Neural crest cell (in vitro differentiated cells): ENCODE data around the gene DIP2B. TPM values are rescaled to one million over a fixed set of nuclear protein-coding genes. Genes with fewer than 3 reads are reported as not detected.

Experiments used
- DNase-seq: peaks from one replicate; pipeline ENCODE4 v3.0.0; 2021; ENCODE audit warnings: low read depth, mixed read lengths, low spot score
- H3K27ac Mint-ChIP-seq: one replicate; pipeline ENCODE4 v1.8.0; 2021; ENCODE audit warnings: mild to moderate bottlenecking, mixed read lengths; ENCODE audit not compliant: unreplicated experiment
- H3K27me3 Mint-ChIP-seq: 2 replicates; pipeline ENCODE4 v1.8.0; 2021; ENCODE audit warnings: low read depth, mild to moderate bottlenecking, mixed read lengths
- H3K36me3 Mint-ChIP-seq: 2 replicates; pipeline ENCODE4 v1.8.0; 2021; ENCODE audit warnings: low read depth, mild to moderate bottlenecking, mixed read lengths
- H3K4me1 Mint-ChIP-seq: 2 replicates; pipeline ENCODE4 v1.8.0; 2021; ENCODE audit warnings: mixed read lengths
- H3K4me3 Mint-ChIP-seq: one replicate; pipeline ENCODE4 v1.8.0; 2021; ENCODE audit warnings: mild to moderate bottlenecking, mixed read lengths
- H3K9me3 Mint-ChIP-seq: 2 replicates; pipeline ENCODE4 v1.8.0; 2021; ENCODE audit warnings: mixed read lengths
- CTCF ChIP-seq: fragments of 200-600 bp; sonication (generic); conservative IDR thresholded peaks from 2 replicates; pipeline ENCODE4 v1.5.0; 2021; ENCODE audit warnings: antibody characterized with exemption, mild to moderate bottlenecking
- total RNA-seq: library from RNA; stranded (reverse); gene quantifications from 2 replicates; pipeline ENCODE4 v1.2.1, GENCODE V29; 2021

The DIP2B gene
- total RNA-seq, 1 donor from 2014 or later: 39.4 TPM

GRCh38 chr12:50507930-50508329, 3.1 kb downstream of the DIP2B start:
- DNase-seq: no peak
- Mint-ChIP-seq H3K27ac (no peak overlapping the region), H3K4me1 (peaks cover 49% of the 10 kb centered on the region), H3K27me3 (peaks cover 2% of the 10 kb centered on the region), H3K4me3 (peak overlapping the region; percentile 98), H3K9me3 (no peaks in the 10 kb centered on the region), H3K36me3 (peaks cover 3% of the 10 kb centered on the region)
- TF ChIP-seq CTCF: no peak

GRCh38 chr12:50508414-50508813, 3.6 kb downstream of the DIP2B start:
- Mint-ChIP-seq H3K4me1 (peaks cover 49% of the 10 kb centered on the region), H3K9me3 (no peaks in the 10 kb centered on the region), H3K27ac (no peak overlapping the region), H3K36me3 (peaks cover 3% of the 10 kb centered on the region), H3K4me3 (peak overlapping the region; percentile 98), H3K27me3 (peaks cover 2% of the 10 kb centered on the region)
- no peak for TF ChIP-seq CTCF
- DNase-seq: no peak

GRCh38 chr12:50508970-50509663, 4.3 kb downstream of the DIP2B start:
- Mint-ChIP-seq H3K4me3 (peak overlapping the region; percentile 47), H3K27me3 (peaks cover 2% of the 10 kb centered on the region), H3K9me3 (no peaks in the 10 kb centered on the region), H3K4me1 (peaks cover 49% of the 10 kb centered on the region), H3K36me3 (peaks cover 3% of the 10 kb centered on the region), H3K27ac (no peak overlapping the region)
- no peak for TF ChIP-seq CTCF
- no peak for DNase-seq

- Mint-ChIP-seq H3K27me3 (no peaks in the 10 kb centered on the region), H3K4me3 (no peak overlapping the region), H3K9me3 (no peaks in the 10 kb centered on the region), H3K4me1 (peaks cover 12% of the 10 kb centered on the region), H3K36me3 (no peaks in the 10 kb centered on the region), H3K27ac (no peak overlapping the region)
- TF ChIP-seq CTCF: no peak
- no peak for DNase-seq
These were observed 9.9 kb downstream of the DIP2B start for GRCh38 chr12:50514526-50515276.

GRCh38 chr12:50515587-50515986, 10.8 kb downstream of the DIP2B start:
- no peak for DNase-seq
- peaks cover 9% of the 10 kb centered on the region for H3K4me1 Mint-ChIP-seq
- H3K27ac Mint-ChIP-seq: peak overlapping the region; percentile 3

More at GRCh38 chr12:50515587-50515986, 10.8 kb downstream of the DIP2B start:
- Mint-ChIP-seq H3K36me3 (no peaks in the 10 kb centered on the region), H3K4me3 (no peak overlapping the region), H3K27me3 (no peaks in the 10 kb centered on the region), H3K9me3 (no peaks in the 10 kb centered on the region)
- TF ChIP-seq CTCF: no peak
